ENCODE results near the gene MMRN2. TPM values are rescaled to one million over a fixed set of nuclear protein-coding genes. Genes with fewer than 3 reads are reported as not detected.
A peak's percentile ranks its signal among the peaks of the same experiment; 100 is the strongest.
"Not testable (repeated sequence)": the region's sequence is repeated elsewhere in the genome, so short reads cannot be mapped to it uniquely, and the experiment has no call there.

The MMRN2 gene
- total RNA-seq, 1 experiment from 2014 or later = 0.60 TPM

DNA sequence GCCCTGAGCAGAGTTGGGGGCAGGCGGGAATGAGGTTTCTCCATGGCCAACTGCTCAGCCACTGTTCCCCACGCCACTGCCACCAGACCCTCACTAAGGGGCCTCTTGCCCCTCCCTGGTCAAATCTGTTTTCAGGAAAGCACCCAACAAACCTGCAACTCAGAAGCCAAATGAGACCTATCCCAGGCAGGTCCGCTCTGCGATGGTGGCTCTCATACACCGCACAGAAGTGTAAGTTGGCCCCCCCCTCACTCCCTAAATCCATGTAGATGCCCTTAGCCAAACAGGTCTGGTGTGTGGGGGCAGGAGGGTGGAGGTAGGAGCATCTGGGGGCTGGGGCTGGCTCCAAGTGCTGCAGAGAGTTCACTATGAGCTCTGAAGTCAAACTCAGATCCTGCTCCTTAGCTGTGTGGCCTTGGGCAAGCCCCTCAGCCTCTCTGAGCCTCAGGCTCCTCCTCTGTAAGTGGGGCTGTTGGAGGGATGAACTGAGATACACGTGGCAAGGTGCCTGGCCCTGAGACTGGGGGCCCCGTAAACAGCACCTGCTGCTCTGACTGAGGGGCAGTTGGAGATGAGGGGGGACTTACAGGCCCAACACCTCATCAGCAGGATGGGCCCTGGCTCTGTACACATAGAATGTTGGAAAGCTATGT, 1.1 kb downstream of the MMRN2 start:
- DNase-seq (ENCODE audit: low read depth) = no peak

DNA sequence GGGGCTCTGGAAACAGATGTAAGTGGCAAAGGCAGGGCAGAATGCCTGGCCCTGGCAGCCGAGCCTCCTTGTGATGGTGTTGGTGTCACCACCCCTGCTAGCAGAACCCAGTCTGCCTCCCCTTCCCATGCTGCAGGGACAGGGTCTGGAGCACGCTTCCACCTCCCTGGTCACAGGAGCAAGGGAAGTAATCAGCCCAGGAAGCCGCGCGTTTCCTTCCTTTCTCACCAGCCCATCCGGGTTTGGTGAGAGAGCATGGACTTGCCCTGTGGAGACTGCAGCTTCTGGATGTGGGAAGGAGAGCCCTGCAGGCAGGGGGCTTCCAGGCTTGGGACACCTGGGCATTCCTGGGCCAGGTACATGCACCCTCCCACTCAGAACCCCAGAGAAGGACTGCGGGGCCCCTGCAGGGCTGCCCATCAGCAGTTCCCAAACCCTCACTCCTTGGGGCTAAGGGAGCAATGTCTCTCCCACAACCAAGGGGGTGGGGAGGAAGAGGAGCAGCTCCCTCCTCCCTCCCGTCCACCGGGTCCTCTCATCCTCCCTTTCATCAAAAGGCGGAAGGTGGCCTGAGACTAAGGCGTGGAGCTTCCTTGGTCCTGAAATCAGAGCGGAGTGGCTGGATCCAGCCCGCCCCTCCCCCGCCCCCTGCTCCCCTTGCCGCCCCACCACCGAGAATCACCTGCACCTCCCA, 1.8 kb downstream of the MMRN2 start:
- DNase-seq (ENCODE audit: low read depth) = no peak

DNA sequence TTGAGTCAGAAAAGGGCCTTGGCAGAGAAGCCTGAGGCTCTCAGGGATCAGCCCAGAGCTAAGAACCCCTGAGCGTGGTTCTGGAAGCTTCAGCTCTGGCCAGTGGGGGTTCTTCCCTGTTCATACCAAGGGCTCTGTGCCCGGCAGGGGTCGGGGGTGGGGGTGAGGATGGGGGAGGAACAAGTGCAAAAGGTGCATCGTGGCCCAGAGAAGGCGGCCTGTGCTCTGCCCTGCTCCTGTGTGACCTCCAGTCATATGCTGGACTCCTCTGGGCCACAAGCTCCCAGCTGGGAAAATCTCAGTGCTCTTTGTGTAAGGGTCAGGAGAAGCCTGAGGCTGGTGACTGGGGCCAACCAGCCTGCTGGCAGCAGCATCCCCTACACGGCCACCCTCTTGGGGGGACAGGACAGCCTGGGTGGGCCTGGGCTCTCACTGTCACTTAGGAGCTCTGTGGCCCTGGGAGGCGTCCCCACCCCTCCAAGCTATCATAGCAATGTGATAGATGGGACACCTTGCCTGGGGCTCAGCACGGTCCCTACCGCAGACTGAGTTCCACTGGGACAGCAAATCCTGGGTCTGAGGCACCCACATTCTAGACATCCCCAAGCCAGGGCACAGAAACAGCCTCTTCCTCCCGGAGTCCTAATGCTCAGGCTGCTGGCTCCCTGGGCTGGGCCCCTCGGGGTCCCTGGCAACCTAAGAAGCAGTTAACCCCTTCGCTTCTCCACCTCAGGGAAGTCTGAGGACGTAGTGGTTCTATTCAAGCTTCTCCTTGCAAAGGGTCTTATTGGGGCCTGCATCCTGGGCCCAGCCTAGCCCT, 2.5 kb downstream of the MMRN2 start:
- no peak for DNase-seq (ENCODE audit: low read depth)

DNA sequence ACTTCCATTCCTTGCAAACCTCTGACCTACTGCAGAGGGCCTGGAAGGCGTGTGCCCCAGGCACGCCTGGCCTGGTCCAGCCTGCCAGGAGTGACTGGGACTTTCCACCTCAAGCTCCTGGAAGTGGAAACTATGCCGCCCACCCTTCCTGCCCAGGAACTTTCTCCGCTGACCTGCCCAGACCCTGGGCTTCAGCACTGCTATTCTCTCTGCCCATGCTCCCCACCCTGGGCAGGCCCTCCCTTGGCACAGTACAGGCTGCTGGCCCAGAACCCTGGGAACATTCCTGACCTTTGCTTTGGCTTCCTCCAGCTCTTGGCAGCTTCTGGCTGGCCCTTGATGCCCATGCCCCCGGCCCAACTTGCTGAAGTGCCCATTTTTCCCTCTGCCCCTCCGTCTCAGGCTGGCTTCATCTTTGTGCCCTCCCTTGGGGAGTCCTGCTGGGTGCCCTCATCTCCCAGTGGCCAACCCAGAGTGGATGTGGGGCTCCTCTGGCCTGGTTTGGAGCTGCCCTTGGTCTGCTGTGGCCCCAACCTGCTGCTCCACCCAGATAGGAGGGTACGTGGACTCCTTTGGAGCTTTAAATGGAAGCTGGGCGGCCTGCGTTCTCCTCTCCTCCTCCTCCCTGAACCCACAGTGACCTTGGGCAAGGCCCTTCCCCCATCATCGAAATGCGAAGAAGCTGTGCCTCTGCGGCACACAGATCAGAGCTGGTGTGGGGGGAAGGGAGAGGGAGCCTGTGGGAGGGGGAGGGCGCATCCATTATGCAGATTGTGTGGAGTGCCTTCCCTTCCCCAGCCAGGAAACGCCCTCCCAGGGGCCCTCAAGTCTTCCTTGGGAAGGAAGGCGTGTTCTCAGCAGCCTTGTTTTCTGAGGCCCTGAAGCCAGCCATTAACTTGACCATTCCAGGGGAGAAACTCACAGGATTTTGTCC, 3.4 kb downstream of the MMRN2 start:
- no peak for DNase-seq (ENCODE audit: low read depth)

DNA sequence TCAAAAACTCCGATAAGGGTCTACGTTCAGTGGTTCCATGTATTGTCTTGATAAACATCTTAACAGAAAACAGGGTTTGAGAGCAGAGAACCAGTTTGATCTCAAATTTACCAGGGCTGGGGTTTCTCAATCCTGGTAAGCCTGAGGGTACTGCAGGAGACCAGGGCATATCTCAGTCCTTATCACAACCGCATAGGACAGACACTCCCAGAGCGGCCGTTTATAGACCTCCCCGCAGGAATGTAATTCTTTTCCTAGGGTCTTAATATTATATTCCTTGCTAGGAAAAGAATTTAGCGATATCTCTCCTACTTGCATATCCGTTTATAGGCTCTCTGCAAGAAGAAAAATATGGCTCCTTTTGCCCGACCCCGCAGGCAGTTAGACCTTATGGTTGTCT, 4.7 kb downstream of the MMRN2 start:
- DNase-seq (ENCODE audit: low read depth) = not testable (repeated sequence)

DNA sequence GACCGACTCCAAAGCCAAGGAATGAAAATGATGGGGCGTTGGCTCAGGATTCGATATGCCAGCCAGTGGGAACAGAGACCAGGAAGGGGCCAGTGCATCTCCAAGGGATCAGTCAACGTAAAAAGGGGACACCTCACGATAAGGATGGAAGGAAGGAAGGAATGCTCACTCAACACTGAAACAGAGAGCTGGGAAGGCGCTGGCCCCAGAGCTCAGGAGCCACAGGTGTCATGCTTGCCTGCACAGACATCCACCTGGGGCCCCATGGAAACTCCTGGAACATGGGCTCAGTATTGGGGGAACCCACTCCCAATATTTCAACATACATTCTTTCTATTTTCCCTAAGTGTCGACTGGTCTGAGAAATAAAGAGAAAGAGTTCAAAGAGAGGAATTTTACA, 5.3 kb downstream of the MMRN2 start:
- no peak for DNase-seq (ENCODE audit: low read depth)

DNA sequence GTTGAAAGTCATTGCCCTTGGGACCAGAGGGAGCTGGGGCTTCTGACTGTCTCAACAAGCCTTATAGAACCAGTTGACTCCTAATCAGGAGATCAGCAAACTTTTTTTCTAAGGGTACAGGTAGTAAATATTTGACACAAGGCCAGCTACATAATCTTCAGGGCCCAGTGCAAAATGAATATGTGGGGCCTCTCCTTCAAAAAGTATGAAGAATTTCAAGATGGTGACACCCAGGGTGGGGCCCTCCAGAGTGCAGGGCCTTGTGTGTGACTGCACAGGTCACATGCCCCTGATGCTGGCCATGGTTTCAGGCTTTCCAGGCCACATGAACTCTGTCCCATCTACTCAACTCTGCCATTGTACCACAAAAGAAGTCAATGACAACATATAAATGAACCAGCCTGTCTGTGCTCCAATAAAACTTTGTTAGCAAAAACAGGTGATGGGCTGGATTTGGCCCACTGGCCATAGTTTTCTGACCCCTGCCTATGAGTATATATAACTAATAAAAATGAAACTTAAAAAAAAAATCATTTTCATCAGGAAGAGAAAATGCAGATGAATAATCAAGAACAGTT, 6.1 kb downstream of the MMRN2 start:
- no peak for DNase-seq (ENCODE audit: low read depth)

DNA sequence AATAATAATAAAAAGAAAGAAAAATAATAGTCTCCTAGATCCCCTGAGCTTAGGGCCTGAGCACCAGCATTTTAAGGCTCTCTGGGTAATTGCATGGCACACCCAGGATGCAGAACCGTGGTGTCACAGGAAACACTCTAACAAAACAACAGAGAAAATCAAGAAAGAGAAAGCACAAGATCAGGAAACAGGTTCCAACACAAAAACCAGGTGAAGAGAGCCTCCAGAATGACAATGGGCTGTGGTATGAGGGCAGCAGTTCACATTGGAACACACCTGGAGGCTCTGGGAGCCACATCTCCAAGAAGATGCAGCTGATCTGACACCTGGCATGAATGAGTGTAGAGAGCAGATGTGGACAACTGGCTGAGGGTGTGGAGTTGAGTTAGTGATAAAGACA, 7.1 kb downstream of the MMRN2 start:
- DNase-seq (ENCODE audit: low read depth) = no peak

DNA sequence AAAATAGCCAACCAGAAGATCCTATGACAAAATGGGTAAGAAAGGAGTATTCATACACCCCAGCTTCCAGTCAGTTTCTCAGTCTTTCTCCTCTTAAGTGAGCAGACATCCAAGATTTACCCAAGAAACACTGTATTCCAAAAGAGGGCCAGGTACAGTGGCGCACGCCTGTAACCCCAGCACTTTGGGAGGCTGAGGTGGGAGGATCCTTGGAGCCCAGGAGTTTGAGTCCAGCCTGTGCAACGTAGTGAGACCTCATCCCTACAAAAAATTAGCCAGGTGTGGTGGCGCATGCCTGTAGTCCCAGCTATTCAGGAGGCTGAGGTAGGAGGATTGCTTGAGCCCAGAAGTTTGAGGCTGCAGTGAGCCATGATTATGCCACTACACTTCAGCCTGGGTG, 9.6 kb downstream of the MMRN2 start:
- not testable (repeated sequence) for DNase-seq (ENCODE audit: low read depth)

DNA sequence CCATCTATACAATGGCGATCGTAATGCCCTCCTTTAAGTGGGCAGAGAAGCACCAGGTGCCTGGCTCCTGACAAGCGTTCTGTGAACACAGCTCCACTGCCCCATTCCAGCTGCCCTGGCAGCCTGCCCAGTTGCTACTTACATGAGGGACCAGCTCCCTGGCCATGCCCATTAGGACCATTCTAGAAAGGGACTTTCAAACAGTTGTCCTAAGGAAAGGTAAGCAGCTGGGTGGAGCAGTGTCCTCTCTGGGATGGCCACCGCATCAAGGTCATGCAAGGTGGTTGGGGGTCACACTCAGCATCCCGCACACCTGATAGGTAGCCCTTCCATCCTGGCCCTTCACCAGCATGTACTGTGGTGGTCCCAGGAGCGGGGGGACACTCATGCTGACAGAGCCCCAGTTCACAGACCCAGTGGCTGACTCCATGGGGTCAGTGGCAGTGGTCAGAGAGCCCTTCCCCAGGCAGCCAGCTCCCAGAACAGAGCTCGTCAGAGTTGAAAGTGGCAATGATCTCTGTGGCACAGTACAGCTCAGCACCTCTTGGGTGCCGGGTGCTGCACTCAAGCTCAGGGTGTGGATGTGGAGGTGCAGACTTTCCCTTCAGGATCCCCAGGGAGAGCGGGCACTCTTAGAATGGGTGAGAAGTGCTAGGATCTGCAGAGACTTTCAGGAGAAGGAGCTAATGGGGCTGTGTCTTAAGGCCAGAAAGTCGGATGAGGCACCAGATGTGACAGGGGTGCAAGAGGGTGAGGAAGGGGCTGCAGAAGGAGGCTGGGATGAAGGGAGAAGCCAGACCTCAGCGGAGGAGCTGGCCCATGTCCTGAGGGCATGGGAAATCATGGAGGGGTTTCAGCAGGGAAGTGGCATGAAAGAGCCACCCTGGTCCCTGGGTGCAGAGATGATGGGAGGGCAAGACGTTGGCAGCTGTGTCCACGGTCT, 10.9 kb downstream of the MMRN2 start:
- no peak for DNase-seq (ENCODE audit: low read depth)

DNA sequence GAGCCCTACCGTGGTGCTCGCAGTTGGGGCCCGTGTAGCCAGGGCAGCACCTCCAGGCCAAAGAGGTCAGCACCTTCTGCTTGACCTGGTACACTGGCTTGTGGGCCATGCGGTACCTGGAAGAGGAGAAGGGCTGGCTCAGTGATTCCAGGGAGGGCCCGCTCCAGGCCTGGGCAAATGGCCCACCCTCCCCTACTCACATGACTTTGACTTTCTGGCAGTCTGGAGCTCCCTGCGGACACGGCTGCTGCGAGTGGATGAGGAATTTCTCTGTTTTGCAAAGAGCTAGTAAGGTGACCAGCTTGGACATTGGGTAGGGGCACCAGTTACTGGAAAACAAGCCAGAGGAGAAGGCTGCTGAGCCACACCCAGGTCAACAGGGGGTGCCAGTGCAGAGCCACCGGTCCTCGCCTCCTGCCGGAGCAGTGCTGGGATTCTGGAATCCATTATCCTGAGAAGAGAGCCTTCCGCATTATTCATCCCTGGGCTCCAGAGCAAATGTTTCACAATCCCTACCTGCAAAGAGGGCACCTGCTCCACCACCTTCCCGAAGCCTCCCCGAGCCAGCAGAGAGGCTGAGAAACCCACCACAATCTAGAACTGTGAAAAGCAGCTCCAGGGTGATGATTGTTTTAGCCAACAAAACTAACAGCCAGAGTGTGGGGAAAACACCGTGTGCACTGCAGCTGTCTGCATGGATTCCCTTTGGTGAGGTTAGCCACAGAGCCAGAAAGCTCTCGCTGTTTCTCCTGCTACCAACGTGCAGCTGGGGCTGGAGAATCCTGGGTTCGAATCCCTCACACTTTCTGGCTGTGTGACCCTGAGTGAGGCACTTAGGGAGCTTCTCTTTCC, 11.8 kb downstream of the MMRN2 start:
- DNase-seq (ENCODE audit: low read depth) = no peak

DNA sequence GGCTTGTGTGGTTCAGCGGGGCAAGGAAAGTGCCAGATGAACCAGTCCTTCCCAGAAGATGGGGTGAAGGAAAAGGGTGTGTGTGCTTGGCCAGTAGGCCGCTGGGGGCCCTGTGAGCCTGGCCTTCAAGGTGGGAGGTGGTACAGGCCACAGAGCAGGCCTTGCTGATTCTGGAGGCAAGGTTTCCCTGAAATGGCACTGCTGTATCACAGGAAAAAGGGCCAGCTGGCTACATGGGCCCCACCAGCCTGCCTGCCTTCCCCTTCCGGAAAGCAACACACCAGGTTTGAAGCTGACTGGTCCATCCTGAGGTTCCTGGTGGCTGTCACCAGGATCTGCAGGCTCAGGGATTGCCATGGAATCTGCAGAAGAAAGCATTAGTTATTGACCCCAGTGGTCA, 12.5 kb downstream of the MMRN2 start:
- no peak for DNase-seq (ENCODE audit: low read depth)

DNA sequence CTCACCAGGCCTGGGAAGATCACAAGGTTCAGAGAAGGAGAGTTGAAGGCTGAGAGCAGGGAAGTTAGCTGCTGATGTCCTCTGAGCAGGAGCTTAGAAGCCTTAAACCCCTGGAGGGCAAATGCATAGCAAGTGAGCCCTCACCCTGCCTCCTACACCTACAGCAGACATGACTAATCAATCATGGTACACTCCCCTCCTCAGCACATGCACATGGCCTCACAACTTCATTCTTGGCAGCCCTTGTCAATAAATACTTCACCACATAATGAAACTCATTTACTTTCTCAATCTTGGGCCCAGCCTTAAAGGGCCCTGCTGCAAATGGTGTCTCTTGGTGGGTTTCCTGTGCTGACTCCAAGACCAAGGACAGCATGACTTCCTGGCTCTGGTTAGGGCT, 12.9 kb downstream of the MMRN2 start:
- DNase-seq (ENCODE audit: low read depth) = peak; percentile 39

DNA sequence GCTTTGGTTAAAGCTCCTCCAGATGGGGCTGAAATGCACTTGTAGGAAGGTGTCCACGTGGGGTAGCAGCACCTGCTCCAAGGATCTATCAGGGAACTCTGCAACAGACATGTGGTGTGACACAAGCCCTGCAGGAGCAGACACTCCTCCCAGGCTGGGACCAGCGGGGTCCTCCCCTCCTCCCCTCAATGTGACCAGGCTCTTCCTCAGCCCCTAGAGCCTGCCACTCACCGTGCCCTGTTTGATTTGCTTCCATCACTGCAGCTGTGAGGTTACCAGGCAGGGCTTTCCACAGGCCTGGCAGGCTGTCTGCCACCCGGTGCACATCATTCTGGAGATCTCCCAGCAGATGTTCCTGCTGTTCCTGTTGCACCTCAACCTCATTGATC, 13.4 kb downstream of the MMRN2 start:
- no peak for DNase-seq (ENCODE audit: low read depth)

DNA sequence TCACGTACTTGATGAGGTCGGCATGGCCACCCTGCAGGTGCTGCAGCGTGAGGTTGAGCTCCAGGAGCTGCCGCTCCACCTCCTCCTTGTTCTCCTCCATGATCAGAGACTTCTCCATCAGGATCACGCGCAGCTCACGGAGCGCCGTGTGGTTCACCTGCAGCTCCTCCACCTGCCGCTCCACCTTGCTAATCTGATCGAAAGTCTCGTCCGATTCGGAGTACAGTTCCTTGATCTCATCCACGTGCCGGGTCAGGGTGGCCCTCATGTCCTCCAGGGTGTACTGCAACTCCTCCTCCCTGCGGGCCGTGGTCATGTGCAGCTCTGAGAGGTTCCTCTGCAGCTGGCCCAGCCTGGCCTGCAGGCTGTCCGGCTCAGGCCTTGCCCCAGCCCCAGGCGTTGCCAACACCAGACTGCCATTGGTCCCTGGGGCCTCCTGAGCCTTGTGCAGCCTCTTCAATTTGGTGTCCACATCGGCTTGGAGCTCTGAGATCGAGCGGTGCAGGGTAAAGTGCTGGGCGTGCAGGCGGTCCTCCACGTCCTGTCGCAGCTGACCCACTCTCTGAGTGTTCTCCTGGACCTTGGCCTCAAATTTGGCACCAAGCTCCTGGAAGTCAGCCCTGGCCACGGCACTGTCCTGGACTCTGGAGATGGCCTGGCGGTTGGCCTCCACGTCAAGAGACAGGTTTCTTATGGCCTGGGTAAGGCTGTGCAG, 13.9 kb downstream of the MMRN2 start:
- no peak for DNase-seq (ENCODE audit: low read depth)

DNA sequence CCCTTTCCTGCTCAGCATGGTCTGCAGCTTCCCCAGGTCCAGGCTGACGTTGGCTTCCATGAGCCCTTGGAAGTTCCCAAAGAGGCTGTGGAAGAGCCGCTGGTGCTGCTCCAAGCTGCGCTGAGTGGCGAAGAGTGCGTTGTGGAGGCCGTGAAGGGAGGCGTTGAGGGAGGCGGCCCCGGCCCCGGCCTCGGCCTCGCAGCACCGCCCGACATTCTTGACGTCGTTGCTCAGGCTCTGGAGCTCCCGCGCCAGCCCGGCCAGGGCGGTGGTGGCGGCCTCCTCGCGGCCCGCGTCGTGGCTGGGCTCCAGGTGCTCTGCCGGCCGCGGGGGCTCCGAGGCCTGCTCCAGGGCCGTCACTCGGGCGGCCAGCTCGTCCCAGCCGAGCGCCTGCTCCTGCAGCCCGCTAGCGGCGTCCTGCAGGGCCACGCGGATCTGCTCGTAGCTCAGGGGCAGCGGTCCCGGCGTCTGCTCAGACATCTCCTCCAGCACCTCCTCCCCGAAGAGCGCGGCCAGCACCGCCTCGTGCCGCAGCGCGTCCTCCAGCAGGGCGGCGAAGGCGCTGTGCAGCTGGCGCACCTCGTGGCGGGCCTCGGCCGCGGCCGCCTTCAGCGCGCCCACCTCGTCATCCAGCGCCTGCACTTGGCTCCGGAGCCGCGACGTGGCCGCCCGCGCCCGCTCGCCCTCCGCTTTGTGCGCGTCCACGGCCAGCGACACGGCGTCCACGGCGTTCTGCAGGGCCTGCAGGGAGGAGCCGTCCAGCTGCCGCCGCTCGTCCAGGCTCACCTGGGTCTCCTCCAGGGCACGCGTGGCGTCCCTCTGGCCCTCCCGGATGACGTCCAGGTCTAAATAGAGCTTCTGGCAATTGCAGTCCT, 14.7 kb downstream of the MMRN2 start:
- DNase-seq (ENCODE audit: low read depth) = peak; percentile 20

DNA sequence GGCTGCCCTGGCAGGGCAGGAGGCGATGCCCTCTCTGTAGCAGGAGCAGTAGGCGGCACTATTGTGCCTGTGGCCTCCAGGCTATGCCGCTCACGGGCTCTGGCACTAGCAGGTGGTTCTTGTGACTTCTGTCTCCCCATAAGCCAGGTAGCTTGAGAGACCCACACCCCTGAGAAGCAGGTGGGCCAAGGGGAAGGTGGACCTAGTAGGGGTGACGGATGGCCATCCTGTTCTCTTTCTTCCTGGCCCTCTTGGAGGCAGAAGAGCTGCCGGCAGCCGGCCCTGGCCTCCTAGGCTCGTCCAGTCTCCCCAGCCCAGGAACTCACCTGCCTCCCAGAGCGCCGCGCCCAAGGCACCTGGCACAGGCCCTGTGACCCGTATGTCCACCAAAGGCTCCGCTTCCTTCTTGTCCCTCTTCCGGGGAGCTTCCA, 15.4 kb downstream of the MMRN2 start:
- no peak for DNase-seq (ENCODE audit: low read depth)

DNA sequence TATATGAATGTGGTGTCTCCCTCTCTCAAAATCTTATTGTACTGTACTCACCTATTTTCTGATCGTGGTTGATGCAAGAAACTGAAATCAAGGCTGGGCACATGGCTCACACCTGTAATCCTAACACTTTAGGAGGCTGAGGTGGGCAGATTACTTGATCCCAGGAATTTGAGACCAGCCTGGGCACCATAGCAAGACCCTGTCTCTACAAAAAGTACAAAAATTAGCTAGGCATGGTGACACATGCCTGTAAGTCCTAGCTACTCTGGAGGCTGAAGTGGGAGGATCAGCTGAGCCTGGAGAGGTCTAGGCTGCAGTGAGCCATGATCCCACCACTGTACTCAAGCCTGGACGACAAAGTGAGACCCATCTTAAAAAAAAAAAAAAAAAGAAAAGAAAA, 16.0 kb downstream of the MMRN2 start:
- DNase-seq (ENCODE audit: low read depth) = no peak
